HL-60 (cell line): ENCODE measurements around the gene FCRL4.

Experiments
- DNase-seq, 2 experiments: peaks; one replicate each; pipeline ENCODE4 v3.0.0-alpha.2; 2010 to 2020; ENCODE audit warnings: low read depth in 1 of 2, low spot score in 1 of 2
- H3K27ac ChIP-seq: fragments of 250-450 bp; sonication (Bioruptor Pico); replicated peaks from 2 replicates; pipeline ENCODE4 v1.5.1; 2020; ENCODE audit warnings: mild to moderate bottlenecking, moderate library complexity
- H3K27me3 ChIP-seq: fragments of 250-450 bp; sonication (Bioruptor Pico); 2 replicates; pipeline ENCODE4 v1.5.1; 2021; ENCODE audit warnings: mild to moderate bottlenecking, moderate library complexity; ENCODE audit not compliant: insufficient read depth, poor library complexity, severe bottlenecking
- H3K4me3 ChIP-seq: replicated peaks from 2 replicates; pipeline ENCODE4 v1.5.1; 2011; ENCODE audit warnings: mild to moderate bottlenecking, control low read depth, low read length; ENCODE audit not compliant: insufficient read depth
- CTCF ChIP-seq: IDR thresholded peaks from one replicate; pipeline ENCODE4 v1.5.1; 2011; ENCODE audit warnings: low read length, control low read depth, inconsistent platforms; ENCODE audit not compliant: insufficient read depth
- GABPA ChIP-seq: IDR thresholded peaks from 2 replicates; pipeline ENCODE4 v1.6.1; 2012; ENCODE audit warnings: low read depth
- POLR2AphosphoS5 ChIP-seq: IDR thresholded peaks from 2 replicates; pipeline ENCODE4 v1.6.1; 2012; ENCODE audit warnings: low read depth
- REST ChIP-seq: IDR thresholded peaks from 2 replicates; pipeline ENCODE4 v1.6.1; 2012; ENCODE audit warnings: low read depth; ENCODE audit not compliant: insufficient replicate concordance
- SPI1 ChIP-seq: IDR thresholded peaks from 2 replicates; pipeline ENCODE4 v1.6.1; 2012; ENCODE audit warnings: low read depth, mild to moderate bottlenecking, borderline replicate concordance

The FCRL4 gene

GRCh38 chr1:157523774-157524493 is 74.0 kb downstream of the FCRL4 start:
- no peak overlapping the region for H3K27ac ChIP-seq
- no peak for TF ChIP-seq REST
- no peak for TF ChIP-seq SPI1
- TF ChIP-seq CTCF = no peak
- TF ChIP-seq POLR2AphosphoS5 = no peak
- no peak for TF ChIP-seq GABPA
- H3K27me3 ChIP-seq = no peaks in the 10 kb centered on the region
- DNase-seq = no peak
- no peak overlapping the region for H3K4me3 ChIP-seq
